CD4-positive, alpha-beta T cell (primary cell): ENCODE results near the gene KDSR. TPM values are rescaled to one million over a fixed set of nuclear protein-coding genes. Genes with fewer than 3 reads are reported as not detected.

ENCODE experiments used
- ATAC-seq: fragments of 200-7000 bp; cut with Tn5 transposase; one replicate; pipeline ENCODE4 v1.10.0; 2022; ENCODE audit warnings: mild to moderate bottlenecking; ENCODE audit not compliant: poor library complexity
- CTCF ChIA-PET: fragments of 350-600 bp; sonication (Branson Sonifier 250); formaldehyde crosslinking; loops from one replicate; lab custom pipeline; 2021; ENCODE audit warnings: antibody characterized with exemption, inconsistent platforms; lab: Charles Lee
- POLR2A ChIA-PET: fragments of 350-600 bp; sonication (Branson Sonifier 250); formaldehyde crosslinking; loops from one replicate; lab custom pipeline; 2021; ENCODE audit warnings: antibody characterized with exemption, inconsistent platforms; lab: Charles Lee
- DNase-seq, 14 experiments: peaks; one replicate each; pipeline ENCODE4 v3.0.0-alpha.2; 2013 to 2020; ENCODE audit warnings: mixed read lengths in 2 of 14
- H3K27ac ChIP-seq, 2 donors: one replicate each; pipeline versions ENCODE4 v1.5.1 to v1.7.0; 2013; ENCODE audit warnings: low read length in 2 of 2, low read depth in 1 of 2, mild to moderate bottlenecking in 1 of 2
- H3K27me3 ChIP-seq, 2 experiments: 1 replicate in 1 of 2; 2 replicates in 1 of 2; pipeline versions ENCODE4 v1.6.1 to v1.7.0; 2013; ENCODE audit warnings: low read length in 2 of 2, control low read depth in 1 of 2, mild to moderate bottlenecking in 1 of 2, moderate library complexity in 1 of 2; ENCODE audit not compliant: insufficient read depth in 2 of 2, control insufficient read depth in 1 of 2
- H3K36me3 ChIP-seq: one replicate; pipeline ENCODE4 v1.6.1; 2013; ENCODE audit warnings: low read length, control low read depth; ENCODE audit not compliant: insufficient read depth
- H3K4me1 ChIP-seq: one replicate; pipeline ENCODE4 v1.6.1; 2013; ENCODE audit warnings: low read length, control low read depth; ENCODE audit not compliant: insufficient read depth
- H3K4me3 ChIP-seq: one replicate; pipeline ENCODE4 v1.5.1; 2013; ENCODE audit warnings: mild to moderate bottlenecking, low read length, moderate library complexity
- H3K9me3 ChIP-seq, 2 experiments: 1 replicate in 1 of 2; 2 replicates in 1 of 2; pipeline versions ENCODE4 v1.6.1 to v1.7.0; 2013; ENCODE audit warnings: low read length in 2 of 2, mild to moderate bottlenecking in 2 of 2, control low read depth in 1 of 2, moderate library complexity in 1 of 2; ENCODE audit not compliant: control insufficient read depth in 1 of 2, insufficient read depth in 1 of 2
- H3K27ac Mint-ChIP-seq: one replicate; pipeline ENCODE4 v1.8.0; 2020; ENCODE audit warnings: mixed read lengths
- H3K27me3 Mint-ChIP-seq: one replicate; pipeline ENCODE4 v1.8.0; 2021; ENCODE audit warnings: mixed read lengths
- H3K36me3 Mint-ChIP-seq: one replicate; pipeline ENCODE4 v1.8.0; 2021; ENCODE audit warnings: low read depth, mixed read lengths
- H3K4me1 Mint-ChIP-seq: one replicate; pipeline ENCODE4 v1.8.0; 2021; ENCODE audit warnings: low read depth, mixed read lengths
- H3K4me3 Mint-ChIP-seq: one replicate; pipeline ENCODE4 v1.8.0; 2020; ENCODE audit warnings: mild to moderate bottlenecking, mixed read lengths
- H3K9me3 Mint-ChIP-seq: one replicate; pipeline ENCODE4 v1.8.0; 2020; ENCODE audit warnings: mixed read lengths
- intact Hi-C, 2 experiments: fragments of 100-400 bp; cut with DNase I in 1 of 2; cut with micrococcal nuclease in 1 of 2; formaldehyde crosslinking; loops; one replicate each; pipeline versions ENCODE4 v1.15.1 to v1.9.0; 2023 to 2025; cut with DNase I, micrococcal nuclease
- total RNA-seq, 174 experiments: library from RNA in 2 of 174; stranded (reverse) in 2 of 174; gene quantifications; one replicate each; pipeline ENCODE4 v1.2.3 and lab custom pipeline; 2021 to 2026
- TF ChIP-seq, protein P1 (sequence below): fragments of 200-600 bp; IDR thresholded peaks from one replicate; pipeline ENCODE4 v1.8.0; 2022; ENCODE audit warnings: antibody characterized with exemption, mild to moderate bottlenecking

KDSR gene
- total RNA-seq, 2 experiments from 2014 or later: 21.1 to 23.5 TPM

DNA sequence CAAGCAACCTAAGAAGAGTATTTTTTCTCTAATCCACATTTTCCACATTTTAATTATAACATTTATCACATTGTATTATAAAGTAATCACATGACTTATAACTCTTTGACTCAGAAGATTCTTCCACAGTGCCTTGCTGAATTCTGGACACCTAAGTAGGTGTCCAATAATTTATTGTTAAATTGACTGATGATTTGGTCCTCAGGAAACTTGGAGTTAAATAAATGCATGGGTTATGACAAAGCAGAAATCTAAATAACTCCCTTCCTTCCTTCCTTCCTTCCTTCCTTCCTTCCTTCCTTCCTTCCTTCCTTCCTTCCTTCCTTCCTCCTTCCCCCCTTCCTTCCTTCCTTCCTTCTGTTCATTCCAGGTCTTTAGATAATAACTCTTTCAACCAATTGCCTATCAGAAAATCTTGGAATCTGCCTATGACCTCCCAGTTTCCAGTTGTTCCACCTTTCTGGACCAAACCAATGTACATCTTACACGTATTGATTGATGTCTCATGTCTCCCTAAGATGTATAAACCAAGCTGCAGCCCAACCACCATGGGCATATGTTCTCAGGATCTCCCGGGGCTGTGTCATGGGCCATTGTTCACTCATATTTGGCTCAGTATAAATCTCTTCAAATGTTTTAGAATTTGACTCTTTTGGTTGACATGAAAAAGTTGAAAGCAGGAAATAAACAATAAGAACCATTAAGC, 10.4 kb upstream of the KDSR start:
- intact Hi-C loops: no loop called here
- Mint-ChIP-seq H3K27ac (no peak overlapping the region), H3K9me3 (peaks cover 5% of the 10 kb centered on the region)

DNA sequence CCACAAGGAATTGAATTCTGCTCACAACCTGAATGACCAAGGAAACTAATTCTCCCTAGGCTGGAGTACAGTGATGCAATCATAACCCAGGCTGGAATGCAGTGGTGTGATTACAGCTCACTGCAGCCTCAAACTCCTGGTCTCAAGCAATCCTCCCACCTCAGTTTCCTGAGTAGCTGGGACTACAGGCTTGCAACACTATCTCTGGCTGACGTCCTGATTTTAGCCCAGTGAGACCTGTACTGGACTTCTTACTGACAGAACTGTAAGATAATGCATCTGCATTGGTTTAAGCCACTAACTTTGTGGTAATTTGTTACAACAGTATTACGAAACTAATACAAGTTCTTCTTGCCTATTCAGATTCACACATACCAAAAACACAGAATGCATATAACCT, 9.5 kb upstream of the KDSR start:
- Mint-ChIP-seq H3K4me3 (no peak overlapping the region), H3K9me3 (peaks cover 5% of the 10 kb centered on the region), H3K4me1 (peaks cover 7% of the 10 kb centered on the region), H3K36me3 (no peaks in the 10 kb centered on the region), H3K27ac (no peak overlapping the region), H3K27me3 (no peaks in the 10 kb centered on the region)
- Histone ChIP-seq H3K36me3 (no peaks in the 10 kb centered on the region), H3K9me3 (no peaks in the 10 kb centered on the region), H3K27me3 (no peaks in the 10 kb centered on the region), H3K27ac (no peak overlapping the region), H3K4me1 (no peaks in the 10 kb centered on the region), H3K4me3 (no peak overlapping the region)
- ChIA-PET POLR2A (interaction anchor here (1.1 kb wide), 1 partner anchor 13 kb away, joined by 3 read pairs; no protein-coding TSS in a partner anchor), CTCF (interaction anchor here (0.5 to 0.7 kb wide), 2 partner anchors 38 to 286 kb away, joined by 3 read pairs; no protein-coding TSS in a partner anchor)
- intact Hi-C loops: no loop called here
- DNase-seq (no peak), ATAC-seq (no peak)
- TF ChIP-seq, protein P1, sequence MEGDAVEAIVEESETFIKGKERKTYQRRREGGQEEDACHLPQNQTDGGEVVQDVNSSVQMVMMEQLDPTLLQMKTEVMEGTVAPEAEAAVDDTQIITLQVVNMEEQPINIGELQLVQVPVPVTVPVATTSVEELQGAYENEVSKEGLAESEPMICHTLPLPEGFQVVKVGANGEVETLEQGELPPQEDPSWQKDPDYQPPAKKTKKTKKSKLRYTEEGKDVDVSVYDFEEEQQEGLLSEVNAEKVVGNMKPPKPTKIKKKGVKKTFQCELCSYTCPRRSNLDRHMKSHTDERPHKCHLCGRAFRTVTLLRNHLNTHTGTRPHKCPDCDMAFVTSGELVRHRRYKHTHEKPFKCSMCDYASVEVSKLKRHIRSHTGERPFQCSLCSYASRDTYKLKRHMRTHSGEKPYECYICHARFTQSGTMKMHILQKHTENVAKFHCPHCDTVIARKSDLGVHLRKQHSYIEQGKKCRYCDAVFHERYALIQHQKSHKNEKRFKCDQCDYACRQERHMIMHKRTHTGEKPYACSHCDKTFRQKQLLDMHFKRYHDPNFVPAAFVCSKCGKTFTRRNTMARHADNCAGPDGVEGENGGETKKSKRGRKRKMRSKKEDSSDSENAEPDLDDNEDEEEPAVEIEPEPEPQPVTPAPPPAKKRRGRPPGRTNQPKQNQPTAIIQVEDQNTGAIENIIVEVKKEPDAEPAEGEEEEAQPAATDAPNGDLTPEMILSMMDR: no peak

More for the DNA sequence above, 10.4 kb upstream of the KDSR start:
- DNase-seq (no peak), ATAC-seq (no peak)
- Histone ChIP-seq H3K27ac (no peak overlapping the region), H3K4me1 (no peaks in the 10 kb centered on the region), H3K9me3 (no peaks in the 10 kb centered on the region), H3K36me3 (no peaks in the 10 kb centered on the region), H3K27me3 (no peaks in the 10 kb centered on the region), H3K4me3 (no peak overlapping the region)
- POLR2A ChIA-PET: interaction anchor here (0.6 to 1.1 kb wide), 2 partner anchors 9 to 14 kb away, joined by 3 read pairs; no protein-coding TSS in a partner anchor
- Mint-ChIP-seq H3K36me3 (no peaks in the 10 kb centered on the region), H3K4me3 (no peak overlapping the region), H3K4me1 (peaks cover 7% of the 10 kb centered on the region), H3K27me3 (no peaks in the 10 kb centered on the region)
- TF ChIP-seq, protein P1: no peak
- CTCF ChIA-PET: interaction anchor here (0.7 kb wide), 1 partner anchor 37 kb away, joined by 3 read pairs; no protein-coding TSS in a partner anchor

DNA sequence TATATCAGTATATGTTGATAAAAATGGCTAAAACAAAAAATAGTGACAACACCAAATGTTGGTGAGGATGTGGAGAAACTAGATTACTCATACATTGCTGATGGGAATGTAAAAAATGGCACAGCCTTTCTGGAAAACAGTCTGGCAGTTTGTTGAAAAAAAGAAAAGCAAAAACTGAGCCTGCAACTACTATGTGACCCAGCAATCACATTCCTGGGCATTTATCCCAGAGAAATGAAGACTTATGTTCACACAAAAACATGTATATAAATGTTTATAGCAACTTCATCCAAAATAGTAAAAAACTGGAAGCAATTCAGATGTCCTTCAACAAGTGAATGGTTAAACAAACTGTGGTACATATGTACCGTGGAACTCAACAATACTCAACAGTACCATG, 7.5 kb upstream of the KDSR start:
- intact Hi-C loops: no loop called here
- Histone ChIP-seq H3K36me3 (no peaks in the 10 kb centered on the region), H3K27ac (no peak overlapping the region), H3K9me3 (no peaks in the 10 kb centered on the region), H3K27me3 (no peaks in the 10 kb centered on the region), H3K4me1 (no peaks in the 10 kb centered on the region), H3K4me3 (no peak overlapping the region)
- DNase-seq (no peak), ATAC-seq (no peak)
- H3K27me3 Mint-ChIP-seq: no peaks in the 10 kb centered on the region
- no peaks in the 10 kb centered on the region for H3K36me3 Mint-ChIP-seq
- CTCF ChIA-PET: no interaction called here
- H3K27ac Mint-ChIP-seq: no peak overlapping the region
- POLR2A ChIA-PET: no interaction called here
- peaks cover 12% of the 10 kb centered on the region for H3K4me1 Mint-ChIP-seq
- no peak overlapping the region for H3K4me3 Mint-ChIP-seq
- peaks cover 5% of the 10 kb centered on the region for H3K9me3 Mint-ChIP-seq
- TF ChIP-seq, protein P1: no peak
